H1 (cell line): ENCODE data around the gene COX19.

Experiments used
- BACH1 ChIP-seq: IDR thresholded peaks from 2 replicates; pipeline ENCODE4 v1.6.1; 2012; ENCODE audit warnings: low read length, improper control_type of control experiment
- CHD2 ChIP-seq: IDR thresholded peaks from 2 replicates; pipeline ENCODE4 v1.6.1; 2012; ENCODE audit warnings: low read length, improper control_type of control experiment
- CTCF ChIP-seq, 3 experiments: IDR thresholded peaks; 1 replicate in 2 of 3; 2 replicates in 1 of 3; pipeline versions ENCODE4 v1.5.1 to v1.6.1; 2011; ENCODE audit warnings: low read length in 3 of 3, mild to moderate bottlenecking in 3 of 3, inconsistent platforms in 2 of 3, low read depth in 1 of 3, moderate library complexity in 1 of 3; ENCODE audit not compliant: insufficient read depth in 1 of 3; ENCODE audit errors: control extremely low read depth in 1 of 3
- EP300 ChIP-seq, 2 experiments: IDR thresholded peaks; 1 replicate in 1 of 2; 2 replicates in 1 of 2; pipeline ENCODE4 v1.6.1; 2011 to 2012; ENCODE audit warnings: low read depth in 2 of 2, low read length in 2 of 2, mild to moderate bottlenecking in 2 of 2, borderline replicate concordance in 1 of 2, inconsistent platforms in 1 of 2, moderate library complexity in 1 of 2
- GABPA ChIP-seq: IDR thresholded peaks from 2 replicates; pipeline ENCODE4 v1.6.1; 2011; ENCODE audit warnings: mild to moderate bottlenecking, low read length, moderate library complexity, borderline replicate concordance; ENCODE audit not compliant: insufficient read depth
- KDM1A ChIP-seq: fragments of 200-600, 300-600 bp; sonication (generic); IDR thresholded peaks from 2 replicates; pipeline ENCODE4 v1.7.1; 2016; ENCODE audit warnings: mild to moderate bottlenecking, low read length, borderline replicate concordance
- NRF1 ChIP-seq: IDR thresholded peaks from 2 replicates; pipeline ENCODE4 v1.6.1; 2011; ENCODE audit warnings: mild to moderate bottlenecking, low read depth, low read length, improper control_type of control experiment
- POLR2A ChIP-seq, 2 experiments: IDR thresholded peaks; 1 replicate in 1 of 2; 2 replicates in 1 of 2; pipeline ENCODE4 v1.6.1; 2011; ENCODE audit warnings: low read depth in 2 of 2, low read length in 2 of 2, mild to moderate bottlenecking in 2 of 2; ENCODE audit errors: control extremely low read depth in 1 of 2
- POLR2AphosphoS5 ChIP-seq: IDR thresholded peaks from 2 replicates; pipeline ENCODE4 v1.6.1; 2011; ENCODE audit warnings: low read depth, low read length
- RAD21 ChIP-seq, 2 experiments: IDR thresholded peaks in 1 of 2; conservative IDR thresholded peaks in 1 of 2; 2 replicates each; pipeline ENCODE4 v1.6.1; 2011; ENCODE audit warnings: low read depth in 2 of 2, low read length in 2 of 2, improper control_type of control experiment in 1 of 2, inconsistent platforms in 1 of 2, mild to moderate bottlenecking in 1 of 2, moderate library complexity in 1 of 2
- SP1 ChIP-seq: IDR thresholded peaks from 2 replicates; pipeline ENCODE4 v1.6.1; 2011; ENCODE audit warnings: low read depth, low read length
- TCF12 ChIP-seq: IDR thresholded peaks from 2 replicates; pipeline ENCODE4 v1.6.1; 2011; ENCODE audit warnings: low read depth, mild to moderate bottlenecking, low read length
- YY1 ChIP-seq: IDR thresholded peaks from 2 replicates; pipeline ENCODE4 v1.6.1; 2011; ENCODE audit warnings: low read depth, mild to moderate bottlenecking, low read length
- ZNF274 ChIP-seq: IDR thresholded peaks from 2 replicates; pipeline ENCODE4 v1.7.0; 2012; ENCODE audit warnings: low read length, borderline replicate concordance; ENCODE audit errors: extremely low read depth

DNA sequence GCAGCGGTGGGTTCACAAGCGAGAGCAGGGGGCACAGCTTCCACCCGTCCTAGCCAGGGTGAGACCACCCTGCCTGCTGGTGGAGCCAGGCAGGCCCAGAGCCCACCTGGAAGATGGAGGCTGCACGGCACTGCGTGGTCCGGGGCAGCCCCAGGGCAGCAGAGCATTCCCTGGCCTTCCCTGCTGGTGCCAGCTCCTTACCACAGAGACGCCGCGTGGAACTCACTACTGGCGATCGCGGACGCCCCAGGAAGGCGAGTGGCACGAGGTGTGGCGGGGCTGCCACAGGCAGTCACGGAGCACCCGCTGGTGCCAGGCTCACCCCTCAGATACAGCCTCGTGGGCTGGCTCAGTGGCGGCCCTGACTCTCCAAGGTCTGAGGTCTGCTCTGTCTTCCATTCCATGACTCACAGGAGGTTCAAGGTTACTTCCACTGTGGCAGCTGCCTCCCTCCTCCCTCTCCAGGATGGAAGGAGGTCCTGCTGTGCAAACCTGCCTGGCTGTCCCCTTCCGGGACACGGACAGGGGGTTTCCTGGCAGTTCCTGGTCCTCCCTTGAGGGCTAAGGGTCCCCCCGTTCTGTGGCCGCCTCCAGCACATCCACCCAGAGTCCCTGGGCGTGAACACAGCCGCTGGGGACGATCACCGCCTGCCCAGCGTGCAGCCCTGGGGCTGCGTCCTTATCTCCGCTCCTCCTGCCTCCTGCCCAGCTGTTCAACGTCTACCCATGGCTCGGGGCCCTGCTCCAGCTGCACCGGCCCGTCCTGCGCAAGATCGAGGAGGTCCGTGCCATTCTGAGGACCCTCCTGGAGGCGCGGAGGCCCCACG, 10.8 kb upstream of the COX19 start:
- TF ChIP-seq KDM1A (no peak), POLR2AphosphoS5 (no peak), GABPA (no peak), CHD2 (no peak), CTCF (IDR thresholded peaks at IDR 0.05; ENCODE audit: control extremely low read depth in 1 of 3, insufficient read depth in 1 of 3, low read depth in 1 of 3, low read length in 3 of 3) (no peak), SP1 (no peak), ZNF274 (no peak), RAD21 (IDR thresholded peaks at IDR 0.05 in 1 of 2, conservative IDR thresholded peaks at IDR 0.05 in 1 of 2; ENCODE audit: low read depth in 2 of 2, low read length in 2 of 2) (no peak), POLR2A (IDR thresholded peaks at IDR 0.05; ENCODE audit: control extremely low read depth in 1 of 2, low read depth in 2 of 2, low read length in 2 of 2) (no peak), NRF1 (no peak), EP300 (IDR thresholded peaks at IDR 0.05; ENCODE audit: borderline replicate concordance in 1 of 2, low read depth in 2 of 2, low read length in 2 of 2) (no peak), YY1 (no peak), BACH1 (no peak), TCF12 (no peak)
